CD4-positive, alpha-beta T cell treated with Interferon alpha-2 for 1 hour (primary cell): ENCODE results near the gene MRPL11.

Experiments
- DNase-seq, 2 donors: peaks; one replicate each; pipeline ENCODE4 v3.0.0-alpha.2; 2020 to 2022

MRPL11 gene

GRCh38 chr11:66386171-66387069 is 52.2 kb downstream of the MRPL11 start:
- DNase-seq: peak; percentile 81 to 84
